IgD-negative memory B cell (primary cell): ENCODE measurements around the gene SLC9A9. TPM values are rescaled to one million over a fixed set of nuclear protein-coding genes. Genes with fewer than 3 reads are reported as not detected.
A peak's percentile ranks its signal among the peaks of the same experiment; 100 is the strongest.
"Not testable (repeated sequence)": the region's sequence is repeated elsewhere in the genome, so short reads cannot be mapped to it uniquely, and the experiment has no call there.

Experiments
- H3K27ac Mint-ChIP-seq, 3 donors: one replicate each; pipeline ENCODE4 v1.8.0; 2020 to 2022; ENCODE audit warnings: mild to moderate bottlenecking in 3 of 3, mixed read lengths in 3 of 3, moderate library complexity in 1 of 3
- H3K27me3 Mint-ChIP-seq: one replicate; pipeline ENCODE4 v1.8.0; 2021; ENCODE audit warnings: mixed read lengths
- H3K36me3 Mint-ChIP-seq: one replicate; pipeline ENCODE4 v1.8.0; 2020; ENCODE audit warnings: mild to moderate bottlenecking, mixed read lengths
- H3K4me1 Mint-ChIP-seq, 3 donors: one replicate each; pipeline ENCODE4 v1.8.0; 2020 to 2022; ENCODE audit warnings: mixed read lengths in 3 of 3, mild to moderate bottlenecking in 1 of 3
- H3K4me3 Mint-ChIP-seq, 4 donors: one replicate each; pipeline ENCODE4 v1.8.0; 2020 to 2022; ENCODE audit warnings: mild to moderate bottlenecking in 4 of 4, mixed read lengths in 4 of 4, moderate library complexity in 3 of 4
- H3K9me3 Mint-ChIP-seq, 3 donors: one replicate each; pipeline ENCODE4 v1.8.0; 2020 to 2021; ENCODE audit warnings: mixed read lengths in 3 of 3, mild to moderate bottlenecking in 1 of 3
- polyA plus RNA-seq: library from polyadenylated mRNA; unstranded; fragments of 300-500 nt; fragmentation: Illumina TruSeq; gene quantifications from one replicate; pipeline ENCODE4 v1.2.3, GENCODE V29; 2021

The SLC9A9 gene
- polyA plus RNA-seq, 1 donor from 2014 or later = 9.1 TPM

DNA sequence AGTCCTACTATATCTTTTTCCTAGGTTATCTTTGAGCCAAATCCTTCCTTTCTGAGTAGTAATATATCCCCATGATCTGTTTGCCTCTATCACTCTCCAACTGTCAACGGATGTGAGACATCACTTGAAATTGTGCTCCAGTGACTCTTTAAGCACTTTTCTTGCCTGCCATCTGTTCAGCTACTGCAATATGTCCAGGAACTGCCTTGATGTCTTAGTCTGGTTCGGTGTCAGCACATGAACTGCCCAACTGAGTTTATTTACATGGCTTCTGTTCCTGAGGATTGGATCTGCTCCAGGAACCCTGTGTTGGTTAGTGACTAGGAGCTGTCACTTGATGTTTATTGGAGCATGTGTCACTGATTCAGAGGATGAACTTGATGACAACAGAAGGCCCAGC is 116.5 kb downstream of the SLC9A9 start:
- no peaks in the 10 kb centered on the region for H3K36me3 Mint-ChIP-seq
- no peaks in the 10 kb centered on the region for H3K9me3 Mint-ChIP-seq
- H3K4me1 Mint-ChIP-seq = peaks cover 0 to 2% (median 1%) of the 10 kb centered on the region in 3 donors
- no peak overlapping the region for H3K4me3 Mint-ChIP-seq
- no peaks in the 10 kb centered on the region for H3K27me3 Mint-ChIP-seq
- no peak overlapping the region for H3K27ac Mint-ChIP-seq

DNA sequence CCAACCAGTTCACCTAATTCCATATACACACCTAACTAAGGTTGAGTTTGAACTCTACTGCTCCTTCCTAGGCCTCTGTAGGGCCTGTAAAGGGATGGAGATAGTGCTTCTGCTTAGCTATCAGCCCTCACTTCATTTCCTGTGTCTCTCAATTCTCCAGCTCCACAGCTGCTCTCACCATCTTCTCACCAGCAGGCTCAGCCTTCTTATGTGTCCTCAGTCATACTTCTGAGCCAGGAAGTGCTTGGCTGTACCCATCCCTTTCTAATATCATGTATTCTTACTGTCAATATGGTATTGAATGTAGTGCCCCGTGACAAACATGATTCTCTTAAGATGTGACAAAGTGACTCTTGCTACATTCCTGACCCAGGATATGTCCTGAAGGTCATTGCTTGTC is 116.9 kb downstream of the SLC9A9 start:
- H3K4me1 Mint-ChIP-seq = peaks cover 0 to 2% (median 1%) of the 10 kb centered on the region in 3 donors
- no peaks in the 10 kb centered on the region for H3K36me3 Mint-ChIP-seq
- no peak overlapping the region for H3K4me3 Mint-ChIP-seq
- H3K9me3 Mint-ChIP-seq = no peaks in the 10 kb centered on the region
- H3K27ac Mint-ChIP-seq = no peak overlapping the region
- no peaks in the 10 kb centered on the region for H3K27me3 Mint-ChIP-seq

DNA sequence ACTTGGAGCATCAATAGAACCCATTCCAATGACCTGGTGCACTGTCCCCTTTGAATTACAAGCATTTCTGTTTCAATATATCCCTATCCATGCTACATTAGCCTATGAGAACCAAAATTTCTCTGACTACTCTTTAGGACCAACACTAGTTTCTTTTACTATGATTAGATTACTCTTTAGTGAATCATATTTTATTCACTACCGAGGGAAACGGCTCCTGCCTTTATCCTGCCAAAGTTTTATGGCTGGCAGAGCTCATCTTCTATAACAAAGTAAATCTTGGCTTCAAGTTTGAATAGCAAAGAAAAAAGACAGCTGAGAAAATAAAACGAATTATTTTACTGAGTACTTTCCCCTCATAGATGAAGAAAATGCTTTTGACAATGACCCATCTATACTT is 120.9 kb downstream of the SLC9A9 start:
- Mint-ChIP-seq H3K27me3 (no peaks in the 10 kb centered on the region), H3K4me3 (no peak overlapping the region), H3K9me3 (no peaks in the 10 kb centered on the region), H3K27ac (no peak overlapping the region), H3K4me1 (peaks cover 0 to 1% (median 0%) of the 10 kb centered on the region in 3 donors), H3K36me3 (peaks cover 9% of the 10 kb centered on the region)

DNA sequence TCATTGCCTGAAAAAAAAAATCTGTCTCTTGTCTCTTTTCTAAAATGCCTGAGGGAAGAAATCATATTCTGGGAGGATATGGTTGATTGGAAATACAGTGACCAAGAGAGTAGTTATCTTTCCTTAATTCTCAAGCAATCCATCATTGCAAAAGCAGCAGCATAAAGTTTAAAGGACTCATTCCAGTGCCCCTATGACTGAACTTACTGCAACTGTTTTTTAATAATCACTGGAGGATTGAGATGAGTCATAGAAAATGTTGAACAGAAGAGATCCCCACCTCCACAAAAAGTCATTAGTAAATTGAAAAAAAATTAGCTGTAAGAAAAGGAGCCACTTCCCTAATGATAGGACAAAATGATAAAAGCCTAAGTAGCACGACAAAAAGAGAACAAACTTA is 121.5 kb downstream of the SLC9A9 start:
- Mint-ChIP-seq H3K27me3 (no peaks in the 10 kb centered on the region), H3K27ac (no peak overlapping the region), H3K9me3 (no peaks in the 10 kb centered on the region), H3K4me3 (no peak overlapping the region), H3K36me3 (peaks cover 10% of the 10 kb centered on the region), H3K4me1 (peaks cover 0 to 1% (median 0%) of the 10 kb centered on the region in 3 donors)

DNA sequence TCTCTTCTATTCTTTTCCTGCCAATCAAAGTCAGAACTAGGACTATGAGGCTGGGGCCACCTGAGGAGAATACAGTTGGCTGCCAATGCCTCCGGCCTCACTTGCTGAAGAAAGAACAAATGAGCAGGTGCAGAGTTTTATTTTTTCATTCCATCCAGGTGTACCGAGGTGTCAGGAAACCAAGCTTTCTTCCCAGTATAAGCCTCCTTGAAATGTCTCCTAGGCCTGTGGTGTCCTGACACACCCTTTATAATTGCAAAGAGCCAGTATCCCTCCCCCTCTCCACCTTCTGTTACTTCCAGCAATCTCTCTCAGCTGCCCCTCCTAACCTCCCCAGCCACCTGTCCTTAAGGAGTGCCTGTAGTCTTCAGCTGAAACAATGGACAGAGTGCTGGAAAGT is 127.9 kb downstream of the SLC9A9 start:
- Mint-ChIP-seq H3K4me3 (no peak overlapping the region), H3K9me3 (no peaks in the 10 kb centered on the region), H3K4me1 (no peaks in the 10 kb centered on the region), H3K36me3 (peaks cover 12% of the 10 kb centered on the region), H3K27ac (no peak overlapping the region), H3K27me3 (peaks cover 1% of the 10 kb centered on the region)

DNA sequence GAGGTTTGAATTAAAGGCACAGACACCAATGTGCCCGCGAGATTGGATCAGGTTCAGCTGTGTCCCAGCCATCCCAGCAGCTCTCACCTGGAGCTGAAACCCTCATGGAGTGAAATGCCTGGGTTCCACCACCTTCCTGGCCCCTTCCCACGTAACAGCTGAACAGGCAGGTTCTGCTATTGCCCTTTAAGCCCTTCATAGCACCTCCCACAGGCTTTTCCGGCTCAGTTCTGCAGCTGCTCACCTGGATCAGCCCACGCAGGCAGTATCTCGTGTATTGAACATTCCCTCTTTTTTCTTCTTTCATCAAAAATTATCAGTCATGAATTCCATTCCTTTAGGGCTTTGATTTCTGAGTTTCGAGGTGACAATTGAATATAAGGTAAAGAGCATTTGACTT is 129.8 kb downstream of the SLC9A9 start:
- no peak overlapping the region for H3K27ac Mint-ChIP-seq
- H3K4me3 Mint-ChIP-seq = no peak overlapping the region
- H3K36me3 Mint-ChIP-seq = peaks cover 9% of the 10 kb centered on the region
- no peaks in the 10 kb centered on the region for H3K9me3 Mint-ChIP-seq
- H3K4me1 Mint-ChIP-seq = peaks cover 0 to 2% (median 0%) of the 10 kb centered on the region in 3 donors
- H3K27me3 Mint-ChIP-seq = peaks cover 1% of the 10 kb centered on the region

DNA sequence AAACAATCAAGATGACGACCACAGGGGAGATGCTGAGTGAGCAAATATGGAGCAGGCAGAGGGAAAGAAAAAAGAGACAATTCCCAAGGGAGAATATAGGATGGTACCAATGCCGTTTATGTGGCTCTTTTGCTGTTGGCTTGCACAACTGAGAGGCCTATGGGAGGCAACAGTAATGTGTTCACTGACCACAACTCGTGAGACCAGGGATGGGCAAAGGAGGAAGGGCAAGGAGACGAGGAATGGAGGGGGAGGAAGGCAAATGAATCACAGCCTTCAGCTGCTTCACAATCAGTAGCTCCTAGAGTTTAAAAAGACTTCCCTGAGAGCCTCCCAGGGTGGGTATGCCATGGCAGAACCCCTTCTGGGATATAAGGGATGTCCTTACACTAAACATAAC is 131.5 kb downstream of the SLC9A9 start:
- no peaks in the 10 kb centered on the region for H3K9me3 Mint-ChIP-seq
- H3K36me3 Mint-ChIP-seq = peaks cover 2% of the 10 kb centered on the region
- H3K4me1 Mint-ChIP-seq = peaks cover 0 to 2% (median 0%) of the 10 kb centered on the region in 3 donors
- peaks cover 1% of the 10 kb centered on the region for H3K27me3 Mint-ChIP-seq
- no peak overlapping the region for H3K27ac Mint-ChIP-seq
- no peak overlapping the region for H3K4me3 Mint-ChIP-seq

DNA sequence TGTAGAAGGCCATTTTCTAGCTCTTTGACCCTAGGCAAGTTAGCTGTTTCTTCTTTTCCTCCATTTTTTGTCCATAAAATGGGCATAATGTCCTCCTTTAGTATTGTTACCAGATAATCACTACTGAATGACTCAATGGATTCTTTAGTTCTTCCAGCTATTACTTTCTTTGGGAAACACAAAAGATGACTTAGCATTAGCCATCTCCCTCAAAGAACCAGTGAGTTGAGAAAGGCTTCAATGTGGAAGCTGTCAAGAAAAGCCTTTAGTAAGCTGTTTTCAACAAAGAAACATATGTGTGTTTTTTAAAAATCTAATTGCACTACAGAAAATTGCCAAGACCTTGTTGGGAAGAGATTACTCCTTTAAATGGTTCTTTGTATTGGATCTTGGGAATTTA is 135.7 kb downstream of the SLC9A9 start:
- H3K4me3 Mint-ChIP-seq = no peak overlapping the region
- peaks cover 0 to 2% (median 1%) of the 10 kb centered on the region in 3 donors for H3K4me1 Mint-ChIP-seq
- H3K27ac Mint-ChIP-seq = no peak overlapping the region
- peaks cover 4% of the 10 kb centered on the region for H3K36me3 Mint-ChIP-seq
- peaks cover 1% of the 10 kb centered on the region for H3K27me3 Mint-ChIP-seq
- H3K9me3 Mint-ChIP-seq = no peaks in the 10 kb centered on the region

DNA sequence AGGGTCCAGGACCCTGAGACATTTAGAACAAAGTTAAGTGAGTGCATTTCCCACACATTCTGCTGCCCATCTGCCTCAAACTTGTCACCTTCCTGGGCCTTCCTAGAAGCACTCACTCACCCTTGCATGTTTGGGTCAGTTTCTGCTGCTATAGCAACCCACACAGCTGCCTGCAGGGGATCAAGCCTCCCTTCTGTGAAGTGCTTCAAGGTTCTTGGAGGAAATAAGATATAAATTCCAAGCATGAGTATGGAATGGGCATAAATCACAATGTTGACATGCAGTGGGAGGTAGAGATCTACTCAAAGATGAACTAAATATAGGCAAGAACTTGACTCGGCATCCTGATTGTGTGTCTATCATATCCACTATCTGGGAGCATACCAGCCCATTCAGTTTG is 140.4 kb downstream of the SLC9A9 start:
- Mint-ChIP-seq H3K4me1 (peaks cover 0 to 4% (median 0%) of the 10 kb centered on the region in 3 donors), H3K36me3 (peaks cover 6% of the 10 kb centered on the region), H3K4me3 (no peak overlapping the region), H3K27me3 (no peaks in the 10 kb centered on the region), H3K9me3 (no peaks in the 10 kb centered on the region), H3K27ac (peak overlapping the region in 1 of 3 donors; percentile 11)

DNA sequence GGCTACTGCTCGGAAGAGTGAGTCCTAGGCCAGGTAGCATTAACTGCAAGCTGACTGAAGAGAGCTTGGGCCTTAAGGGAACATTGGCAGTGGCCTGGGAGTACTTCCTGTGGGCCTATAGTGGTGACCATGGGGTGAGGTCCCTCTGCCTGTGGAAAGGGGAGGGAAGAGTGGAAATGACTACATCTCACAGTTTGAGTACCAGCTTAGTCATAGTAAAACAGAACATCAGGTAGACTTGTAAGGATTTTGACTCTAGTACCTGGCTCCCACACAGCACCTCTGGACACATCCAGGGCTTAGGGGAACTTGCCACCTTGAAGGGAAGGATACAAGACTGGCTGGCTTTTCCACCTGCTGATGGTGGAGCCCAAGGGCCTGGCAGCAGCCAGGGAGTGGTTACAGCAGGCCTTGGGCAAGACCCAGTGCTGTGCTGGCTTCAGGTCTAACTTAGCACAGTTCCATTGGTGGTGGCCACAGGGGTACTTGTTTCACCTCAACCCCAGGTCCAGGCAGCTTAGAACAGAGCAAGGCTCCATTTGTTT is 147.8 kb downstream of the SLC9A9 start:
- Mint-ChIP-seq H3K4me1 (peaks cover 0 to 2% (median 0%) of the 10 kb centered on the region in 3 donors), H3K4me3 (no peak overlapping the region), H3K27me3 (no peaks in the 10 kb centered on the region), H3K9me3 (no peaks in the 10 kb centered on the region), H3K36me3 (peaks cover 5% of the 10 kb centered on the region), H3K27ac (peak overlapping the region in 1 of 3 donors; percentile 31)

DNA sequence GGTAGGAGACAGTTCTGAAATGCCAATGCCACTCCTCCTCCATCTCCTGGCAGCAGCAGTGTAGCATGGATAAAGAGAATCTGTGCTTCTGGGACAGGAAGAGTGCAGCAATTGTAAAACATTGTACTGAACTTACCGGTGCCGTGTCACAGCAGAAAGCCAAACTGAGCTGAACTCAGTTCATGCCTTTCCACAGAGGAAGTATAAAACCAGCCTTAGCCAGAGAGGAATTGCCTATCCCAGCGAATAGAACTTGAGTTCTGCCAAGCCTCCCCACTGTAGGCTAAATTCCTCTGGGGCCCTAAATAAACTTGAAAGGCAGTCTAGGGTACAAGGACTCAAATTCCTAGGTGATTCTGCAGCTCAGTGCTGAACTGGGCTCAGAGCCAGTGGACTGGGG is 148.8 kb downstream of the SLC9A9 start:
- no peak overlapping the region for H3K27ac Mint-ChIP-seq
- no peak overlapping the region for H3K4me3 Mint-ChIP-seq
- no peaks in the 10 kb centered on the region for H3K27me3 Mint-ChIP-seq
- peaks cover 0 to 2% (median 0%) of the 10 kb centered on the region in 3 donors for H3K4me1 Mint-ChIP-seq
- peaks cover 3% of the 10 kb centered on the region for H3K36me3 Mint-ChIP-seq
- H3K9me3 Mint-ChIP-seq = no peaks in the 10 kb centered on the region

DNA sequence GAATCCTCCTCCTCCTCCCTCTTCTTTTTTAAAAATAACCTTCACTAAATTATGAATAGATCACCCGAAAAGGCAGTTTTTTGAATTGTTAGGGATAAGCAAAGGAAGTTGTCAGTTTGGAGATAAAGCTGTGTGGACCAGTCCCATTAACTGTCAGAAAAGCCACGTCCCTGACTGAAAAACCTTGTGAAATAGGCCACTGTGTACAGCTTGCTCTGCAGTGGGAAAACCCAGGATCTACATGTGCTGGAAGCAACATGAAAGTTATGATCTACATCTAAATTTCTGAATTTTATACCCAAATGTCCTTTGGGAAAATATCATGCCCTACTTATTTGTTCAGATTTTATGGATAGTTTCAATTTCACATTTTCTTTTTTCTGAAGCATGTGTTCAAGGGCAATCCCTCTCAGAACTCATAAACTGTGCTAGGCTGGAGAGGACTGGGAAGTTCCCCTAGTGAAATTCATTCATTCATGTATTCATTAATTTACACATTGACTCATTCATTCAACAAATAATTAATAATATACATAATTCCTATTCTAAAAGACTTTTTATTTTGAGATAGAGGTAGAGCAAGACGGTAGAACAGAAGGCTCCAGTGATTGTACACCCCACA is 149.5 kb downstream of the SLC9A9 start:
- H3K27ac Mint-ChIP-seq = no peak overlapping the region

DNA sequence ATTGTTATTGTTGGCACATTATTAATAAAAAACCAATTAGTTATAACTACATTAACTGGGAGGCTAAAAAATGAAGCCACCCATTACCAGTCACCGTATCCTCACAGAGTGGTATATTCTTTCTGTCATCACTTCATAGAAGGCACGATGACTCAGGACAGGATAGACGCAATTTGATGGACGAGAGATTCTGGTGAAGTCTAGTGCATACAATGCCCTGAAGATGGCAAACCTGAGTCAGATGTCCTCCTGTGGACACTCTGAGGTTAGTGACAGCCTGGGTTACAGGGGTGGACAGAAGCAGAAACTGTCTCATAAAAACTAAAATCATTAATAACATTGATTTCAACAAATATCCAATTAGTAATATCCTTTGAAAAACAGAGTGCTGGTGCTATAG is 150.3 kb downstream of the SLC9A9 start:
- no peaks in the 10 kb centered on the region for H3K4me1 Mint-ChIP-seq
- H3K27me3 Mint-ChIP-seq = no peaks in the 10 kb centered on the region
- no peak overlapping the region for H3K4me3 Mint-ChIP-seq
- peaks cover 3% of the 10 kb centered on the region for H3K36me3 Mint-ChIP-seq
- H3K9me3 Mint-ChIP-seq = no peaks in the 10 kb centered on the region
- H3K27ac Mint-ChIP-seq = no peak overlapping the region

More for the DNA sequence above, 149.5 kb downstream of the SLC9A9 start:
- H3K4me1 Mint-ChIP-seq = peaks cover 0 to 2% (median 0%) of the 10 kb centered on the region in 3 donors
- H3K27me3 Mint-ChIP-seq = no peaks in the 10 kb centered on the region
- H3K36me3 Mint-ChIP-seq = peaks cover 3% of the 10 kb centered on the region
- no peaks in the 10 kb centered on the region for H3K9me3 Mint-ChIP-seq
- no peak overlapping the region for H3K4me3 Mint-ChIP-seq

DNA sequence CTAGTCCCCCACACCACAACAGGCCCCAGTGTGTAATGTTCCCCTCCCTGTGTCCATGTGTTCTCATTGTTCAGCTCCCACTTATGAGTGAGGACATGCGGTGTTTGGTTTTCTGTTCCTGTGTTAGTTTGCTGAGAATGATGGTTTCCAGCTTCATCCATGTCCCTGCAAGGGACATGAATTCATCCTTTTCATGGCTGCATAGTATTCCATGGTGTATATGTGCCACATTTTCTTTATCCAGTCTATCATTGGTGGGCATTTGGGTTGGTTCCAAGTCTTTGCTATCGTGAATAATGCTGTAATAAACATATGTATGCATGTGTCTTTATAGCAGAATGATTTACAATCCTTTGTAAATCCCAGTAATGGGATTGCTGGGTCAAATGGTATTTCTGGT is 152.9 kb downstream of the SLC9A9 start:
- H3K4me3 Mint-ChIP-seq, H3K9me3 Mint-ChIP-seq, H3K36me3 Mint-ChIP-seq, H3K27me3 Mint-ChIP-seq, H3K4me1 Mint-ChIP-seq: not testable (repeated sequence)
- H3K27ac Mint-ChIP-seq = peak overlapping the region in 1 of 3 donors; percentile 81

DNA sequence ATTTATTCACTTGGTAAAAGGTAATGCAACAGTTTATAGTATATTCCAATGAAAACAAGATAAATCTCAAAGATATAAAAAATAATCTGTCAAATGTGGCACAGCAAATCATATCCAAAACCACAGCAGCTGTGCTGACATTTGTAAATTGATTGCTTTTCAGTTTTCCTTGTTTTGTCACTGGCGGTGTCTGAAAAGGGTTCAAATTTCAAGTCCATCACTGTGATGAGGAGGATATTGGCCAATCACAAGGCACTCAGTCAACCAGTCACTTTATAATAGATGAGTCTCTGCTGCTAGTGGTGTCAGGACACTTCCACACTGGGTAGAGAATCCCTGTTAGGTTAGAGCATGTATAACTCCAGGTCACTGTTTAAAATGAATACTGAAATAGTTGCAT is 154.8 kb downstream of the SLC9A9 start:
- H3K4me3 Mint-ChIP-seq = no peak overlapping the region
- no peaks in the 10 kb centered on the region for H3K27me3 Mint-ChIP-seq
- peak overlapping the region in 1 of 3 donors; percentile 28 for H3K27ac Mint-ChIP-seq
- H3K36me3 Mint-ChIP-seq = peaks cover 10% of the 10 kb centered on the region
- no peaks in the 10 kb centered on the region for H3K9me3 Mint-ChIP-seq
- H3K4me1 Mint-ChIP-seq = no peaks in the 10 kb centered on the region

DNA sequence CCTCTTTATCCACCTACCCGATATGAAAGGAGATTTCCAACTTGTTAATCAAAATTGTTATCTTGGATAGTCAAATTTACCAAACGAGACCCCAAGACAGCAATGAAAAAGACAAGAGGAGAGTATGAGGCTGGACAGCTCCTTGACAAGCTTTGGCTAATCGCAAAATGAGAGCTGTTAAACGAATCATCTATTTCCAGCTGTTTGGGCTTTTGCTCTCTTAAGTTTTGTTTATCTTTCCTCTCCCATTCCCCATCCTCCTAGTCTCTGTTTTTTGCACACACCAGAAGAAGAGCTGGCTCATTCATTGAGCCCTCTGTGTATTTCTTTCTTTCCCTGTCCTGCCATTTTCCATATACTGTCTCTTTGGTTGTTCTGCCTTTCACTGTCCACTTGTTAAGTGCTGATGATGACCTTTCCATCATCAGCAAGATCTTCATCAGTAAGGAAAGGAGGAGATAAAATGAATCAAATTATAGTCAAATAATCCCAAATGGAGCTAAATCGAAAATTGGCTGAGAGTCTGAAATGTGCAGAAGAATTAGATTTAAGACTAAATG is 161.6 kb downstream of the SLC9A9 start:
- H3K4me1 Mint-ChIP-seq = no peaks in the 10 kb centered on the region
- H3K4me3 Mint-ChIP-seq = no peak overlapping the region
- H3K36me3 Mint-ChIP-seq = peaks cover 9% of the 10 kb centered on the region
- no peaks in the 10 kb centered on the region for H3K27me3 Mint-ChIP-seq
- H3K27ac Mint-ChIP-seq = no peak overlapping the region
- H3K9me3 Mint-ChIP-seq = no peaks in the 10 kb centered on the region
